Measurements from ENCODE around the gene SEMA3B.

GRCh38 chr3:50289130-50289529 is 20.2 kb downstream of the SEMA3B start:
- TF ChIP-seq CTCF (IDR thresholded peaks at IDR 0.05) (no peak), POLR2A (IDR thresholded peaks at IDR 0.05) (no peak)
